Bronchial epithelial cell (primary cell): ENCODE measurements around the gene DNAH12. TPM values are rescaled to one million over a fixed set of nuclear protein-coding genes. Genes with fewer than 3 reads are reported as not detected.

ENCODE experiments used
- DNase-seq: peaks from one replicate; pipeline ENCODE4 v3.0.0-alpha.2; 2010; ENCODE audit warnings: low read depth
- FAIRE-seq: peaks from 2 replicates; lab custom pipeline; 2011; peaks lifted over from hg19 to GRCh38; lab: Jason Lieb, UNC
- H3K27me3 ChIP-seq: 2 replicates; pipeline ENCODE4 v1.5.1; 2011; ENCODE audit warnings: low read length; ENCODE audit not compliant: control insufficient read depth, insufficient read depth
- H3K36me3 ChIP-seq: 2 replicates; pipeline ENCODE4 v1.5.1; 2011; ENCODE audit warnings: low read length; ENCODE audit not compliant: control insufficient read depth, insufficient read depth
- H3K4me3 ChIP-seq: 2 replicates; pipeline ENCODE4 v1.5.1; 2011; ENCODE audit warnings: mild to moderate bottlenecking, low read depth, low read length, control low read depth
- total RNA-seq: library from RNA; depleted of rRNA; stranded (reverse); fragments of >200 nt; gene quantifications from 2 replicates; pipeline ENCODE4 v1.2.1, GENCODE V29; 2014
- TF ChIP-seq, protein P1 (sequence below): IDR thresholded peaks from 2 replicates; pipeline ENCODE4 v1.5.1; 2011; ENCODE audit warnings: mild to moderate bottlenecking, moderate library complexity, low read length, control low read depth, inconsistent platforms; ENCODE audit not compliant: insufficient read depth, severe bottlenecking

DNAH12 gene
- total RNA-seq, 1 donor from 2014 or later, result under 0.01 TPM

DNA sequence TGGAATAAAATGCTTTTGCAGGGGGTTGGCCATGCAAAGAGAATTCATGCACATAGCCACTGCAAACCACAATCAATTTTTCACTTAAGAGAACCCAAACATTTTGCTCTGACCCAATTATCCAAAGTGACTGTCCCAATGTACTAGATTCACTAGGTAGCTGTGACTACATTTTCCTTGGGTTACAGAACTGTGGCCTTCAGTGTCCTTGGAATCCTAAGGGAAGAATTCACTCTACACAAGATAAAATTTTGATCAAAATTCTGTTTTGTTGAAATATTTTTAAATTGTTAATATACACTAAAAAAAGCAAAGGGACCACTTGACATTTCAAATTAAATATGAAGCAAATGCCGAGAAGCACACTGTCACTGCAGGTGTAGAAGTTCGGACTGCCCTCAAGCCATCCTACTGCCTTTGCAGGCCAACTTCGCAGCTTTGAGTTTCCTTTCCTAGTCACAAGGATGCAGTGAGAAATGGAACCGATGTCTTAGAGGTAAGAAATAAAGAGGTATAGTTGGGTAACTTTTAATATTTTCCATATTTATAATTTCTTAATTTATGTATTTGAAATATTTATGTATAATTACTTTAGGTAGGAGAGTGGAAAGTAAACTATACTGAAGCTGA lies 251.1 kb downstream of the DNAH12 start:
- FAIRE-seq (no peak), DNase-seq (no peak)
- TF ChIP-seq, protein P1, sequence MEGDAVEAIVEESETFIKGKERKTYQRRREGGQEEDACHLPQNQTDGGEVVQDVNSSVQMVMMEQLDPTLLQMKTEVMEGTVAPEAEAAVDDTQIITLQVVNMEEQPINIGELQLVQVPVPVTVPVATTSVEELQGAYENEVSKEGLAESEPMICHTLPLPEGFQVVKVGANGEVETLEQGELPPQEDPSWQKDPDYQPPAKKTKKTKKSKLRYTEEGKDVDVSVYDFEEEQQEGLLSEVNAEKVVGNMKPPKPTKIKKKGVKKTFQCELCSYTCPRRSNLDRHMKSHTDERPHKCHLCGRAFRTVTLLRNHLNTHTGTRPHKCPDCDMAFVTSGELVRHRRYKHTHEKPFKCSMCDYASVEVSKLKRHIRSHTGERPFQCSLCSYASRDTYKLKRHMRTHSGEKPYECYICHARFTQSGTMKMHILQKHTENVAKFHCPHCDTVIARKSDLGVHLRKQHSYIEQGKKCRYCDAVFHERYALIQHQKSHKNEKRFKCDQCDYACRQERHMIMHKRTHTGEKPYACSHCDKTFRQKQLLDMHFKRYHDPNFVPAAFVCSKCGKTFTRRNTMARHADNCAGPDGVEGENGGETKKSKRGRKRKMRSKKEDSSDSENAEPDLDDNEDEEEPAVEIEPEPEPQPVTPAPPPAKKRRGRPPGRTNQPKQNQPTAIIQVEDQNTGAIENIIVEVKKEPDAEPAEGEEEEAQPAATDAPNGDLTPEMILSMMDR, result no peak
- Histone ChIP-seq H3K27me3 (no peaks in the 10 kb centered on the region), H3K4me3 (no peak overlapping the region), H3K36me3 (no peaks in the 10 kb centered on the region)

DNA sequence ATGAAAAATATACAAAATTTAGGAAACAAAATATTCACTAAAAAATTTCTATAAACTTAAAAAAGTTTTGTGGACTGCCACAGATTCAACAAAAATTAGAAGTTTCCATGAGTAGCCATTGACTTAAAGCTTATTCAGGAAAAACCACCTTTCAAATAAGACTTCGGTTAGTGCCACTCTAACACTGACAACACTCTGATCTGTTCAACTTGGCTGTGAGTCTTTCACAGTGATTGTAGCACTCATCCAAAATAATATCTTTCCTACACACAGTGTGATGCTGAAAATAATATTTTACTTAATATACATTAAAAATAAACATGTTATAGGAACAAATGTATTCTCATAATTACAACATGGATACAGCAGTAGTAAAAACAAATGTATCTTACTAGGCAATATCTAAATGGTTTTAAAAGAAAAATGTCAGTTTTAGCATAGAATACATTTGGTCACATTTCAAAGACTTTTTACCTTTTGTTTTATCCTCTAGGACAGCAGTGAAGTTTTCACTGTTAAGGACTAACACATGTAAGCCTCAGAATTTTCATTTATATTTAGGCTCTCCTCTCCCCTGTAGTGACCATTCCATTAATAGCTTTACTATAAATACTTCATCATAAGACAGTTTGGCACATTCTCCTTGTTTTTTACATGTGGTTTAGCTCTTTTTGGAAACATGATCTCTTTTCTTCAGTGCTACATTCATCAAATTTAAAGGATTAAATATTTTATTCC lies 251.8 kb downstream of the DNAH12 start, which contains the start of gene ASB14:
Gene ASB14, minus strand, starts transcription at position 527 of the 738 bp plus-strand sequence. CDS start 652 bp downstream, outside the sequence.
- no peak for DNase-seq
- TF ChIP-seq, protein P1, result no peak
- FAIRE-seq, result no peak

DNA sequence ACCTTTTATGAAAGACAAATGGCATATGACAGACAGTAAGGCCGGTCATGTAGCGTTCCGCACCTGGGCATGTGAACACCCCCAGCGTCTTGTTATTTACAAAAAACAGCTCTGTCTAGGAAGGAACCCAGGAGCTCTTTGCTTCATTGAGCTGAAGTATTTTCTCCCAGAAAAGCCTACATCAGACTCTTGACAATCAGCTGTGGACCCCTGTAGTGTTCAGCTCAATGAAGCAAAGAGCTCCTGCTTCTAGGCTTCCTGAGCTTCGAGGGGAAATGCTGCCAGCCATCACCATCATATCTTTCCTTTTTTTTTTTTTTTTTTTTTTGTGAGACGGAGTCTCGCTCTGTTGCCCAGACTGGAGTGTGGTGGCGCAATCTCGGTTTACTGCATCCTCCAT lies 255.7 kb downstream of the DNAH12 start:
- FAIRE-seq (no peak), DNase-seq (no peak)
- Histone ChIP-seq H3K4me3 (no peak overlapping the region), H3K36me3 (no peaks in the 10 kb centered on the region), H3K27me3 (no peaks in the 10 kb centered on the region)
- TF ChIP-seq, protein P1, result no peak

More for the DNA sequence above, 251.8 kb downstream of the DNAH12 start, which contains the start of gene ASB14:
- no peak within 1 kb of the TSS for H3K4me3 ChIP-seq
- no peaks in the 10 kb centered on the region for H3K27me3 ChIP-seq
- no peaks in the 10 kb centered on the region for H3K36me3 ChIP-seq

- Histone ChIP-seq H3K27me3 (no peaks in the 10 kb centered on the region), H3K4me3 (no peak overlapping the region), H3K36me3 (no peaks in the 10 kb centered on the region)
- FAIRE-seq (no peak), DNase-seq (no peak)
- TF ChIP-seq, protein P1, result no peak
Observed at GRCh38 chr3:57287205-57287604, 256.9 kb downstream of the DNAH12 start.

DNA sequence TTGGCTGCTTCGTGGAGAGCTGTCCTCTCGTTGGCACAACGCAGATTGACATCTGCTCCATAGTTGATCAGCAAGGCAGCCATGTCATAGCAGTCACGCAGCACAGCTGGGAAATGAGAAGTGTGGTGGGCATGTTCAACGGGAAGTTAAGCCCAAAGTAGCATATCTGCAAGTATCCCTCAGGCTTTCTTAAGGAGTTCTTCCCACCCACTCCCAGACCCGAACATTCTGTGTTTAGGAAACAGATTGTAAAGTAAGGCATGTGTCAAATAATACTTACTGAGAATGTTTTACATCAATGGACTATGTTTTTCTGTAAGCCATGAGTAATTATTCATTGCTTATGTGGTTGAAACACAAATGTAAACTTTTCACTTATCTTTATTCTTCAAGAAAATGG lies 260.8 kb downstream of the DNAH12 start:
- no peak for FAIRE-seq

More for the DNA sequence above, 260.8 kb downstream of the DNAH12 start:
- Histone ChIP-seq H3K4me3 (no peak overlapping the region), H3K27me3 (no peaks in the 10 kb centered on the region), H3K36me3 (no peaks in the 10 kb centered on the region)
- DNase-seq, result no peak
- TF ChIP-seq, protein P1, result no peak
